B cell (primary cell): ENCODE results near the gene SDK1. TPM values are rescaled to one million over a fixed set of nuclear protein-coding genes. Genes with fewer than 3 reads are reported as not detected.

Experiments used
- ATAC-seq: fragments of 200-7000 bp; cut with Tn5 transposase; one replicate; pipeline ENCODE4 v1.10.0; 2021; ENCODE audit warnings: low read depth, mild to moderate bottlenecking, moderate number of reproducible peaks, moderate library complexity
- CTCF ChIA-PET: fragments of 350-600 bp; sonication (Branson Sonifier 250); formaldehyde crosslinking; loops from one replicate; lab custom pipeline; 2021; ENCODE audit warnings: antibody characterized with exemption, inconsistent platforms; lab: Charles Lee
- POLR2A ChIA-PET: fragments of 350-600 bp; sonication (Branson Sonifier 250); formaldehyde crosslinking; loops from one replicate; lab custom pipeline; 2021; ENCODE audit warnings: antibody characterized with exemption; lab: Charles Lee
- DNase-seq: peaks from one replicate; pipeline ENCODE4 v3.0.0; 2013
- H2AFZ ChIP-seq: 2 replicates; pipeline ENCODE4 v1.6.1; 2012; ENCODE audit warnings: mild to moderate bottlenecking, low read depth, low read length; ENCODE audit not compliant: insufficient read depth, poor library complexity, severe bottlenecking
- H3K27ac ChIP-seq, 2 donors: 1 replicate in 1 of 2; 2 replicates in 1 of 2; pipeline ENCODE4 v1.5.1; 2012 to 2013; ENCODE audit warnings: low read length in 2 of 2, mild to moderate bottlenecking in 2 of 2, moderate library complexity in 1 of 2
- H3K27me3 ChIP-seq, 4 experiments: fragments of 200-600 bp in 1 of 4; sonication (generic) in 1 of 4; replicated peaks in 1 of 4; 1 replicate in 2 of 4; 2 replicates in 2 of 4; pipeline versions ENCODE4 v1.6.1 to v1.7.0; 2013 to 2016; ENCODE audit warnings: low read length in 3 of 4, mild to moderate bottlenecking in 2 of 4, mixed read lengths in 1 of 4, moderate library complexity in 1 of 4; ENCODE audit not compliant: insufficient read depth in 4 of 4, control insufficient read depth in 3 of 4; ENCODE audit errors: control extremely low read depth in 1 of 4
- H3K36me3 ChIP-seq, 2 experiments: replicated peaks in 1 of 2; 1 replicate in 1 of 2; 2 replicates in 1 of 2; pipeline versions ENCODE4 v1.6.1 to v1.7.1; 2013; ENCODE audit warnings: low read length in 1 of 2; ENCODE audit not compliant: insufficient read depth in 2 of 2, control insufficient read depth in 1 of 2; ENCODE audit errors: control extremely low read depth in 1 of 2, extremely low read depth in 1 of 2
- H3K4me1 ChIP-seq, 2 donors: fragments of 200-600 bp in 1 of 2; sonication (generic) in 1 of 2; 1 replicate in 1 of 2; 2 replicates in 1 of 2; pipeline versions ENCODE4 v1.5.1 to v1.6.1; 2013 to 2017; ENCODE audit warnings: low read length in 2 of 2; ENCODE audit not compliant: control insufficient read depth in 2 of 2, insufficient read depth in 2 of 2
- H3K4me2 ChIP-seq: replicated peaks from 2 replicates; pipeline ENCODE3; 2012; ENCODE audit warnings: mild to moderate bottlenecking, low read depth, low read length; ENCODE audit not compliant: poor library complexity, severe bottlenecking
- H3K4me3 ChIP-seq, 5 experiments: fragments of 200-600 bp in 1 of 5; sonication (generic) in 1 of 5; 1 replicate in 3 of 5; 2 replicates in 2 of 5; pipeline versions ENCODE4 v1.5.1 to v1.7.0; 2011 to 2016; ENCODE audit warnings: low read length in 4 of 5, mild to moderate bottlenecking in 4 of 5, low read depth in 2 of 5, control low read depth in 1 of 5, moderate library complexity in 1 of 5; ENCODE audit not compliant: insufficient read depth in 1 of 5; ENCODE audit errors: control extremely low read depth in 1 of 5, extremely low read depth in 1 of 5
- H3K79me2 ChIP-seq: fragments of 200-600 bp; sonication (generic); one replicate; pipeline ENCODE4 v1.6.0; 2016; ENCODE audit warnings: low read length; ENCODE audit not compliant: control insufficient read depth, insufficient read depth
- H3K9ac ChIP-seq: fragments of 200-600 bp; sonication (generic); 2 replicates; pipeline ENCODE4 v1.6.1; 2017; ENCODE audit warnings: mild to moderate bottlenecking, low read length, moderate library complexity
- H3K9me3 ChIP-seq, 3 donors: one replicate each; pipeline versions ENCODE4 v1.6.1 to v1.7.1; 2013; ENCODE audit warnings: low read length in 2 of 3; ENCODE audit not compliant: control insufficient read depth in 2 of 3, insufficient read depth in 1 of 3; ENCODE audit errors: control extremely low read depth in 1 of 3
- H4K20me1 ChIP-seq: 2 replicates; pipeline ENCODE4 v1.6.0; 2012; ENCODE audit warnings: mild to moderate bottlenecking, low read length; ENCODE audit not compliant: insufficient read depth, control insufficient read depth, poor library complexity, severe bottlenecking
- H3K27ac Mint-ChIP-seq: one replicate; pipeline ENCODE4 v1.8.0; 2021; ENCODE audit warnings: mixed read lengths
- H3K27me3 Mint-ChIP-seq: one replicate; pipeline ENCODE4 v1.8.0; 2021; ENCODE audit warnings: mixed read lengths
- H3K4me1 Mint-ChIP-seq: one replicate; pipeline ENCODE4 v1.8.0; 2021; ENCODE audit warnings: mixed read lengths
- H3K4me3 Mint-ChIP-seq: one replicate; pipeline ENCODE4 v1.8.0; 2021; ENCODE audit warnings: mixed read lengths
- H3K9me3 Mint-ChIP-seq: one replicate; pipeline ENCODE4 v1.8.0; 2022; ENCODE audit warnings: mixed read lengths; ENCODE audit not compliant: insufficient read depth
- CTCF ChIP-seq: fragments of 200-600 bp; IDR thresholded peaks from one replicate; pipeline ENCODE4 v1.8.0; 2022; ENCODE audit warnings: antibody characterized with exemption, mild to moderate bottlenecking
- EZH2 ChIP-seq: IDR thresholded peaks from 2 replicates; pipeline ENCODE4 v1.6.1; 2012; ENCODE audit warnings: borderline replicate concordance, low read depth, mild to moderate bottlenecking, moderate library complexity, low read length; ENCODE audit not compliant: insufficient read depth, poor library complexity, severe bottlenecking
- WGBS: methylation state at CpG from one replicate; pipeline ENCODE4 v1.1.5; 2013; ENCODE audit warnings: missing lambda C conversion rate; ENCODE audit not compliant: insufficient coverage; 5-methylcytosine and 5-hydroxymethylcytosine counted together
- intact Hi-C: fragments of 100-400 bp; cut with micrococcal nuclease; formaldehyde crosslinking; loops from one replicate; pipeline ENCODE4 v1.10.0; 2022
- polyA plus RNA-seq: library from polyadenylated mRNA; depleted of rRNA; stranded (reverse); fragments of >200 nt; gene quantifications from 2 replicates; pipeline ENCODE4 v1.2.3, GENCODE V29; 2012
- total RNA-seq, 2 donors: library from RNA; stranded (reverse); fragments of 120-200 nt in 1 of 2; gene quantifications; 1 replicate in 1 of 2; 2 replicates in 1 of 2; pipeline versions ENCODE4 v1.2.3 to v1.2.4, GENCODE V29; 2013 to 2022

SDK1 gene
- total and polyA plus RNA-seq, 2 donors (not counting 1 experiment from before 2014, with no cell fraction given), result 0.73 to 2.0 TPM

GRCh38 chr7:4221043-4221442 lies 920.0 kb downstream of the SDK1 start:
- Histone ChIP-seq H3K27ac (no peak overlapping the region), H3K9me3 (peaks cover 0 to 29% (median 0%) of the 10 kb centered on the region in 3 donors), H3K79me2 (no peaks in the 10 kb centered on the region), H2AFZ (no peak overlapping the region), H3K4me3 (no peak overlapping the region), H3K36me3 (no peaks in the 10 kb centered on the region), H4K20me1 (no peaks in the 10 kb centered on the region), H3K4me1 (no peaks in the 10 kb centered on the region), H3K9ac (no peak overlapping the region), H3K4me2 (no peak overlapping the region), H3K27me3 (no peaks in the 10 kb centered on the region)
- intact Hi-C loops, result no loop called here
- Mint-ChIP-seq H3K9me3 (no peaks in the 10 kb centered on the region), H3K27me3 (no peaks in the 10 kb centered on the region), H3K4me3 (no peak overlapping the region), H3K4me1 (no peaks in the 10 kb centered on the region), H3K27ac (no peak overlapping the region)
- ChIA-PET CTCF (no interaction called here), POLR2A (no interaction called here)
- TF ChIP-seq CTCF, result no peak
- no peak for TF ChIP-seq EZH2
- DNase-seq (no peak), ATAC-seq (no peak)
- WGBS, result 95% methylated on average over 18 of the region's 21 CpGs

GRCh38 chr7:4222676-4223075 lies 921.6 kb downstream of the SDK1 start:
- no peak overlapping the region for H3K4me3 Mint-ChIP-seq
- H3K4me1 Mint-ChIP-seq, result no peaks in the 10 kb centered on the region
- Histone ChIP-seq H3K27ac (no peak overlapping the region), H3K9ac (no peak overlapping the region), H3K4me1 (no peaks in the 10 kb centered on the region), H3K27me3 (no peaks in the 10 kb centered on the region), H3K36me3 (no peaks in the 10 kb centered on the region), H3K9me3 (peaks cover 0 to 33% (median 0%) of the 10 kb centered on the region in 3 donors), H3K79me2 (no peaks in the 10 kb centered on the region), H3K4me3 (no peak overlapping the region), H2AFZ (no peak overlapping the region), H4K20me1 (no peaks in the 10 kb centered on the region), H3K4me2 (no peak overlapping the region)
- TF ChIP-seq EZH2, result no peak
- TF ChIP-seq CTCF, result no peak
- H3K27ac Mint-ChIP-seq, result no peak overlapping the region
- no peaks in the 10 kb centered on the region for H3K27me3 Mint-ChIP-seq
- DNase-seq (no peak), ATAC-seq (no peak)
- no peaks in the 10 kb centered on the region for H3K9me3 Mint-ChIP-seq
- CTCF ChIA-PET, result no interaction called here
- WGBS, result 98% methylated on average over 4 of the region's 5 CpGs
- POLR2A ChIA-PET, result no interaction called here
- intact Hi-C loops, result no loop called here
